Colonic mucosa (tissue), 4 donors: ENCODE measurements around the gene SLC30A4. TPM values are rescaled to one million over a fixed set of nuclear protein-coding genes. Genes with fewer than 3 reads are reported as not detected.

ENCODE experiments used
- DNase-seq: peaks from one replicate; pipeline ENCODE4 v3.0.0-alpha.2; 2020
- H3K27ac ChIP-seq: fragments of 200-600 bp; one replicate; pipeline ENCODE4 v1.8.0; 2021
- H3K27me3 ChIP-seq: fragments of 200-600 bp; one replicate; pipeline ENCODE4 v1.8.0; 2021
- H3K36me3 ChIP-seq: fragments of 200-600 bp; one replicate; pipeline ENCODE4 v1.8.0; 2021
- H3K4me1 ChIP-seq: fragments of 200-600 bp; one replicate; pipeline ENCODE4 v1.8.0; 2021; ENCODE audit warnings: mild to moderate bottlenecking
- H3K4me3 ChIP-seq: fragments of 200-600 bp; one replicate; pipeline ENCODE4 v1.8.0; 2021
- H3K9ac ChIP-seq, 2 donors: one replicate each; pipeline ENCODE4 v1.7.0; 2013; ENCODE audit warnings: control low read depth in 2 of 2, low read depth in 2 of 2, low read length in 2 of 2
- H3K9me3 ChIP-seq: fragments of 200-600 bp; one replicate; pipeline ENCODE4 v1.8.0; 2021
- intact Hi-C: fragments of 100-400 bp; cut with DNase I; formaldehyde crosslinking; loops from one replicate; pipeline ENCODE4 v1.14.1; 2022
- total RNA-seq, 2 donors: library from RNA; stranded (reverse); fragmentation: NEBNext Ultra II Directional in 1 of 2; extraction: Animal tissue kit (Norgen Biotek cat#: 25700) in 1 of 2; gene quantifications; one replicate each; pipeline ENCODE4 v1.2.1, GENCODE V29; 2021
- TF ChIP-seq, protein P1 (sequence below): fragments of 200-600 bp; IDR thresholded peaks from one replicate; pipeline ENCODE4 v1.8.0; 2022; ENCODE audit warnings: antibody characterized with exemption, mild to moderate bottlenecking
- donor health status: healthy.
- donor health status: DM: no; HTN: no; CAD: no.
- donor health status: DM: no; HTN: no; CAD: no.

SLC30A4 gene
- total RNA-seq, 2 donors from 2014 or later, result 4.5 to 10.7 TPM

DNA sequence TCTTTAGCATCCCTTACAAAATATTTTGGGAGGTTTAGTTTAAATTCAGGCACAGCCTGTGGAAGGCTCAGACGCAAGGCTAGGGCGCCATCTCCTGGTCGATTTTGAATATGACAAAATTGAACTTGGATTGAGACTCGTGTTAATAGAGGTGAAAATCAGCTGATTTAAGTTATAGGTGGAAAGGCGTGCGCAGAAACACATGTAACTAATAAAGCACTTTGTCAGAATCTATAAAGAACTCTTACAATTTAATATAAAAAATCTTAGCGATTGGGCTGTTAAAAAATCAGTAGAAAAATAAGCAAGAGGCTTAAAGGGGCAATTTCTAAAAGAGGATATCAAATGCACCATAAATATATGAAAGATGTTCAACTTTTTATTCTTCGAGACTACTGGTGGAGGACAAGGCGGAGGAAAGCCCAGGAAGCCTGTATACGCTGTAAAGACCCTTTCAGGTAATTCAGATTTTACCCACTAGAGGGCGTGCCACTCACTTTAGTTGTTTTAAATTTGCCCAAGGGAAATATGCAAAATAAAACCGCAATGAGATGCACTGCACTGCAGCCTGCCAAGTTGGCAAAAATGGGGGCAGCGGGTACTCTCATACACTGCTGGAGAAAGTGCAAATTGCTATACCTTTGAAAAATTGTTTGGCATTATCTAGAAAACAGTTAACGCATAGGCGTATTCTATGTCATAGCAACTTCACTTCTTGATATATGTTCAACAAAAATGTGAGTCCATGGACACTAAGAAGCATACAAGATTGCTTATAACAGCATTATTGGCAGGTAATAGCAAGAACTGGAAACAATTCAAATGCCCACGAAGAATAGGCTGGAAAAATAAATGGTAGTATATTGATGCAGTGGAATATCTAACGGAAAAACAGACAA is 64.7 kb downstream of the SLC30A4 start:
- H3K4me1 ChIP-seq, result peaks cover 13% of the 10 kb centered on the region
- intact Hi-C loops, result loop anchor here (1.0 kb wide), 1 partner anchor 28 kb away; no protein-coding TSS in a partner anchor
- DNase-seq, result peak; percentile 95

DNA sequence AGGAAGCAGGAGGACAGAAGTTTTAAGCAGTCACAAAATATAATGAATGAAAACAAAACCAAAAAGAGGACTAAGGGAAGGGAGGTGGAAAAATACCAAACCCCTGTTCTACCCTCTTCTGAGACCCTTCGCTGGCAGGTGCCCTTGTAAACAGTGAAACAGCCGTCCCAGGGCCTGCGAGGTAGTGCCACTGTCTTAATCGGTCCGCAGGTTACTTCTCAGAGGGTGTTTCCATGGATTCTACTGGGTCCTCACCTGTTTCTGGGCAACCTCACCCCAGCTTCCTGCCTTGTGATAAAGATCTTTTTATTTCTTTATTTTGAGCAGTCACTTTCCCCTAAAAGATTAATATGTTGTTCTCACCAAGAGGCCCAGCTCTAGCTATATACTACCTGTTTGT is 65.3 kb downstream of the SLC30A4 start:
- peak overlapping the region in 1 of 2 donors; percentile 76 for H3K9ac ChIP-seq
- H3K36me3 ChIP-seq, result no peaks in the 10 kb centered on the region
- DNase-seq, result no peak
- intact Hi-C loops, result loop anchor here (1.0 kb wide), 1 partner anchor 27 kb away; no protein-coding TSS in a partner anchor
- no peak overlapping the region for H3K4me3 ChIP-seq
- peaks cover 13% of the 10 kb centered on the region for H3K4me1 ChIP-seq
- H3K27ac ChIP-seq, result peak overlapping the region; percentile 58
- TF ChIP-seq, protein P1, sequence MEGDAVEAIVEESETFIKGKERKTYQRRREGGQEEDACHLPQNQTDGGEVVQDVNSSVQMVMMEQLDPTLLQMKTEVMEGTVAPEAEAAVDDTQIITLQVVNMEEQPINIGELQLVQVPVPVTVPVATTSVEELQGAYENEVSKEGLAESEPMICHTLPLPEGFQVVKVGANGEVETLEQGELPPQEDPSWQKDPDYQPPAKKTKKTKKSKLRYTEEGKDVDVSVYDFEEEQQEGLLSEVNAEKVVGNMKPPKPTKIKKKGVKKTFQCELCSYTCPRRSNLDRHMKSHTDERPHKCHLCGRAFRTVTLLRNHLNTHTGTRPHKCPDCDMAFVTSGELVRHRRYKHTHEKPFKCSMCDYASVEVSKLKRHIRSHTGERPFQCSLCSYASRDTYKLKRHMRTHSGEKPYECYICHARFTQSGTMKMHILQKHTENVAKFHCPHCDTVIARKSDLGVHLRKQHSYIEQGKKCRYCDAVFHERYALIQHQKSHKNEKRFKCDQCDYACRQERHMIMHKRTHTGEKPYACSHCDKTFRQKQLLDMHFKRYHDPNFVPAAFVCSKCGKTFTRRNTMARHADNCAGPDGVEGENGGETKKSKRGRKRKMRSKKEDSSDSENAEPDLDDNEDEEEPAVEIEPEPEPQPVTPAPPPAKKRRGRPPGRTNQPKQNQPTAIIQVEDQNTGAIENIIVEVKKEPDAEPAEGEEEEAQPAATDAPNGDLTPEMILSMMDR, result no peak
- H3K9me3 ChIP-seq, result no peaks in the 10 kb centered on the region
- no peaks in the 10 kb centered on the region for H3K27me3 ChIP-seq

More for the DNA sequence above, 64.7 kb downstream of the SLC30A4 start:
- H3K9ac ChIP-seq, result peak overlapping the region in 1 of 2 donors; percentile 76
- TF ChIP-seq, protein P1, result peak; percentile 95
- H3K36me3 ChIP-seq, result no peaks in the 10 kb centered on the region
- peak overlapping the region; percentile 12 for H3K4me3 ChIP-seq
- H3K27me3 ChIP-seq, result no peaks in the 10 kb centered on the region
- no peaks in the 10 kb centered on the region for H3K9me3 ChIP-seq
- peak overlapping the region; percentile 58 for H3K27ac ChIP-seq

DNA sequence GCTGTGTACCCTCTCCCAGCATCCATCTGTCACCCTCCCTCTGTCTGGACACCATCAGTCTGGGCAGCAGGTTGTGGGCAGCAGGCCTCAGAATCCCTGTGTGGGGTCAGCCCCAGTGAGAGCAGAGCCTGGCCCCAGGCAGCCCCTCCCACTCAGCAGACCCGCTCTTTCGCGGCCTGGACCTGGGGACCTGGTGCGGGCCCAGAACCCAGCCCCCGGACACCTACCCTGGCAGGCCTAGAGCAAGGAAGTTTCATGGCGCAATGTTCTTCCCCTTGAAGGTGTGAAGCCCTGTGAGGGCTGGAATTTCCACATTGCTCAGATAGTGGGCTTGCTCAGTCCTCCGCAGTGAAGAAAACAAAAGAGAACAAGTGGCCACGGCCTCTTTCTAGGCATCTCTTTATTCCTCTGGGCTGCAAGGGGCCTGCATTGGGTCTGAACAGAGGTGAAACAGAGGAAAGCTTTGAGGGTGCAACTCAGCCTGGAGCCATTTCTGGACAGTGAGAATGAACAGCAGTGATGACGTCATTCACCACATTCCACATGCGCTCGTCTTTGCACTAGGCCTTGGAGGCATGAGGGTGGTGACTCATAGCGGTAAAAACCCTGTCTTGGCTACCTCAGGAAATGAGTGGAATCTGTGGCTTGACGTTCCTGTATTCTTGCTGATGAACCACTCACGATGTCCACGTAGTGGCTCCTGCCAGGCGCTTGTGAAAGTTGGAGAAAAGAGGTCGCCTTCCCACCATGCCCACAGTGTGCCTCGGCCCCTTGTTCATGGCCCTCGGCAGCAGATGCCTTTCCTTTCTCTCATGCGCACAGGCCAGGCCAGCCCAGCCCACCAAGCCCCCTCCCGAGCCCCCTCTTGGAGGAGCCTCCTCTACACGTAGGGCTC is 66.1 kb downstream of the SLC30A4 start:
- peak overlapping the region; percentile 58 for H3K27ac ChIP-seq
- no peaks in the 10 kb centered on the region for H3K9me3 ChIP-seq
- no peaks in the 10 kb centered on the region for H3K27me3 ChIP-seq
- intact Hi-C loops, result loop anchor here (1.0 kb wide), 1 partner anchor 26 kb away; no protein-coding TSS in a partner anchor
- TF ChIP-seq, protein P1, result no peak
- H3K4me3 ChIP-seq, result no peak overlapping the region
- H3K9ac ChIP-seq, result peak overlapping the region in 1 of 2 donors; percentile 76
- peak; percentile 78 for DNase-seq
- no peaks in the 10 kb centered on the region for H3K36me3 ChIP-seq
- H3K4me1 ChIP-seq, result peaks cover 15% of the 10 kb centered on the region

DNA sequence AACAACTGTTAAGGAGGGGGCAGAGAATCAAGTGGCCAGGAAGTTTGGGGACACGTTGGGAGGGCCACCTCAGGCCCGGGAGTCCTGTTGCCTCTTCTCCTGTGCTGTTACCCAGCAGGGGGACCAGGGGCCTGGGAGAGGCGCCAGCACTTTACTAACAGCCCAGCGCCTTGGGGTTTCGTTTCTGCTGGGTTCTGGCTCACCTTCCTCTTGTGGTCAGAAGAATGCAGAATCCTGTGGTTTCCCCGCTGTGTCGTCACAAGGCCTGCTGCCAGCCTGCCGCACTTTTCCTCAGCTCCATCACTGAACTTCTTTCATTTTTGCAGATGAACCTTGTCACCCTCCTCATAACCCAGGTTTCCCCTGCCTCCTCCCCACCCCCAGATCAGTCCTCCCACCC is 67.7 kb downstream of the SLC30A4 start:
- TF ChIP-seq, protein P1, result no peak
- no peak overlapping the region for H3K4me3 ChIP-seq
- peak overlapping the region; percentile 40 to 75 for H3K9ac ChIP-seq
- H3K27me3 ChIP-seq, result no peaks in the 10 kb centered on the region
- peak overlapping the region; percentile 79 for H3K27ac ChIP-seq
- no peaks in the 10 kb centered on the region for H3K36me3 ChIP-seq
- intact Hi-C loops, result no loop called here
- DNase-seq, result peak; percentile 74
- H3K9me3 ChIP-seq, result no peaks in the 10 kb centered on the region
- peaks cover 15% of the 10 kb centered on the region for H3K4me1 ChIP-seq

DNA sequence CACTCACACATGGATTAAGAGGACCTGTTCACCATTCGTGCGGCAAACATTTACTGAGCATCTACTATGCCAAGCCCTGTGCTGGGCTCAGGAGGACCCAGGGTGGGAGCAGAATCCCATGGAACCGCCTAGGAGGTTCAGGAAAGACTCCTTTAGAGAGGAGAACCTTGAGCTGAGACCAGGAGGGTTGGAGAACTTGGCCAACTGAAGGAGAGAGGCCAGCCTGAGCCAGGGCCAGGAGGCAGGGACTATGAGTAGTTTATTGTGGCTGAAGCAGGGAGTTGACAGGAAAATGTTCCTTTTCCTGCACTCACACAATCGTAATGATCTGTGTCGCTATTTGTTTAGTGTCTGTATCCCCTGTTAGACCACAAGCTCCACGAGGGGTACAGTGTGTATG is 71.3 kb downstream of the SLC30A4 start:
- Histone ChIP-seq H3K36me3 (no peaks in the 10 kb centered on the region), H3K27ac (peak overlapping the region; percentile 91), H3K9ac (peak overlapping the region in 1 of 2 donors; percentile 98), H3K4me3 (peak overlapping the region; percentile 46), H3K9me3 (no peaks in the 10 kb centered on the region), H3K4me1 (peaks cover 11% of the 10 kb centered on the region), H3K27me3 (no peaks in the 10 kb centered on the region)
- DNase-seq, result peak; percentile 62
- intact Hi-C loops, result no loop called here
- TF ChIP-seq, protein P1, result no peak
